NCI-H1105 (cell line): ENCODE measurements around the gene LBX2.
"Not testable (repeated sequence)": the region's sequence is repeated elsewhere in the genome, so short reads cannot be mapped to it uniquely, and the experiment has no call there.

Experiments
- DNase-seq: peaks from one replicate; lab custom pipeline; 2025; lab: John Stamatoyannopoulos, UW

The LBX2 gene

DNA sequence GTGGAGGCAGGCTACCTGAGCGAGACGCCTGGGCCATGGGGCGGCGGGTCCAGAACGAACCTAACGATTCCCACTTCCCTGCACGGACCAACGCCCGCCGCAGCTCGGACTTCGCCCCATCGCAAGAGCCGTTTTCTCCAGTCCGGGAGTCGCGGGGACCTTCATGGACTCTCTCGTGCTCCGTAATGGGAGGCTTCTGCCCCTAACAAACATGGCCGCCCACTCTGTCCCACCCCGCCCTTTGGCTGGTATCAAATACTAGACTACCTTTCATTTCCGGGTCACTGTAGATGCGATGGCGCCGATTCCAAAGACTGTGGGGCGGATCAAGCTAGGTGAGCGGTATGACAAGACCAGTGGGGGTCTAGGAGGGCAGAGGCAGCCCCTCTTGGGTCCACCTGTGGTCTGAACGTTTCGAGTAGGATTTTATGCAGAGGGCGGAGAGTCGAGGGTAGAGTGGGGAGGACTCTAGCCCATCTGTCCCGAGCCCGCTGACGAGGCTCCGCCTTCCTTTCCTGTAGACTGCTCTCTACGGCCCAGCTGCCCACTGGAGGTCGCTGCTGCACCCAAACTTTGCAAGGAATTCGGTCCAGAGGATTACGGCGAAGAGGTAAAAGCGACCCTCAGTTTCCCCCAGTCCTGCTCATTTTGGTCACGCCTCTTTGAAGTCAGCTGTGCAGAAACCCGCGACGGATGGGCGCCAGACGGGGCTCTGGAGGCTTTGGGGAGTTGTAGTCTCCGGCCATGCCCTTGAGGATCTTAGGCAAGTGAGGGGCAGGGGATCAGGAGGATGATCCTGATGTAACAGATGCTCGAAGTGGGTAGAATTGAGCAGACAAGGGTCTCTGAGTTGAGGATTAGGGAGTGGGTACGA, 16.4 kb downstream of the LBX2 start, which contains the start of the genes CCDC142 and TTC31:
TSS of gene CCDC142 (minus strand) at position 198 of the 874 bp plus-strand sequence. CDS start at position 37, 161 bp downstream.
TSS of gene TTC31 (plus strand) at position 281 of the 874 bp plus-strand sequence. CDS start at position 296, 15 bp downstream.
- peak; percentile 89 for DNase-seq

DNA sequence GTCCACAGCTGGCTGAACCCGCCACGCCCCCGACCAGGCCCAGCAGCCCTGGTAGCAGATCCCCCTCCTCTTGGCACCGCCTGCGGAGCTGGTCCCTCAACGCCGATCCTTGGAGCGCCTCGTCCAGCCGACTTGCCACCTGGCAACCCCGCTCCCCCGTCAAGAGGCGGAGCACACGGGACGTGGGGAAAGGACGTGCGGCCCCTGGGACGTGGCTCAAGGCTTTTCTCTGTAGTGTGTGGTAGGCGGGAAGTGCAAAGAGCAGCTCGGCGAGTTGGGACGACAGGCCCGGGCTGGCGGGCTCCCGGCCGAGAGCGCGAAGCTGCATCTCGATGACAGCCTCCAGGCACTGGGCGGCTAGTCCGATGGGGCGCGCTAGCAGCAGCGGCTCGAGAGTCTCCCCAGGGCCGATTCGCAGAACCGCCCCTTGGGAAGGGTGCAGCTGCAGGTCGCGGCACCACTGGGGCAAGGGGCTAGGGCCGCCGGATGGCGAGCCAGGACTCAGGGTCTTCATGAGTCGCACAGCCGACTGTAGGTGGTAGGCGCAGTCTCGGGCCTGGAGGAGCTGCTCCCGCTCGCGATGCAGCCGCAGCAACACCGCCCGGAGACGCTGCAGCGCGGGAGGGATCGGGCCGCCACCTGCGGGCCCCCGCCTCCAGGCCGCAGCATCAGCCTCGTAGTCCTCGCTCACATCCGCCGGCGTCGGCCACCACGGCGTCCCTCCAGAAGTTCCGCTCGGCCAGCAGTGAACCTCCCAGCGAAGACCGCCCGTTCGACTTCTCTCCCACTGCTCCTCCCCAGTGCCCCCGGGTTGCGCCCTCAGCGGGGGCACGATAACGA, 17.2 kb downstream of the LBX2 start:
- no peak for DNase-seq

DNA sequence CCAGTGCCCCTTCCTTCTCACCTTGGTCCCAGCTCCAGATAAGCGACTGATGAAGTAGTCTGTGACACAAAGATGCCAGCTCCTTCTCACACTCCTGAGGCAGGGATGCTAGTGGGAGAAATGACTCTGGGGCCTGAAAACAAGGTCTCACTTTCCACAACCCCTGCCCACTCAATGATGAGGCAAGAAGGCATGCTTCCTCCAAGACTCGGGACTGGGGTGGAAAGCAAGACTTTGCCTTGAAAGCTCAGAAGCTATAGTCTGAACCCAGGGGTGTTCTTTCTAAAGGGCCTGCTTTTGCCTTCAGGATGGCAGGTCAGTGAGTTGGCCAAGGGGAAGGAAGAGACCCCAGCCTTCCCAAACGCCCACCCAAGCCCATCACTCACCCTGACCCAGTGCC, 18.0 kb downstream of the LBX2 start:
- no peak for DNase-seq

DNA sequence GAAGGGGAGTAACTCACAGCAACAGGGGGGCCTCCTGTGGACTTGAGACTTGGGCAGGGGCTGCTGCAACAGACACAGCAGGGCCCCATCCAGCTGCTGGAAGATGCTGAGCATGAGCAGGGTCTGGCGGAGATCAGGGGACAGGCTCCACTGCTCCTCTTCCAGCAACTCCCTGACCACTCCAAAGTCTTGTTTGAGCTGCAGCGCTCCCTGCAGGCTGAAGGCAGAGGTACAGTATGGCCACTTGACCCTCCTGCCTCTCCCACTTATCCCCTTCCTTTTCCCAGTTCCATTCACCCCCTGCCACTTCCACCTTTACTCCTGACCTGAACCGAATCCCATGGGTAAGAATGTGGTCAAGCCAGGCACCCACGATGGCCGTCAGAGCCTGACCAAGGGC, 24.5 kb downstream of the LBX2 start:
- no peak for DNase-seq

DNA sequence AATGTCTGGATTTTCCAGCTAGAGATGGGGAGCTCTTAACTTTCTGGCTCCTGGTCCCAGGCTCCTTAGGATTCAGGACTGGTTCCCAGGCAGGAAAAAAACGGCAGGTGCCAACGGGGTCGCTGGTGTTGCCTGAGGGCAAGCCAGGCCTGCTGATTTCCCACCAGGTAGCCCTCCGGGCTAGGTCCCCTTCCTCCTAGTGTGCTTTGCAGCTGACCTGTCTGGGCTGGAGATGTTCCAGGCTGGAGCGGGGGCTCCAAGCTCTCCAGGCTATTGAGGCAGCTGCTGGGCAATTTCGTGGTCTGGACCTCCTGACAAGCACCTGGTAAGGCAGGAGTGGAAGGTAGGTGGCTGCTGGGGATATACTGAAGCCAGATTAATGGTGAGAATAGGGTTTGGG, 24.9 kb downstream of the LBX2 start:
- DNase-seq = no peak

DNA sequence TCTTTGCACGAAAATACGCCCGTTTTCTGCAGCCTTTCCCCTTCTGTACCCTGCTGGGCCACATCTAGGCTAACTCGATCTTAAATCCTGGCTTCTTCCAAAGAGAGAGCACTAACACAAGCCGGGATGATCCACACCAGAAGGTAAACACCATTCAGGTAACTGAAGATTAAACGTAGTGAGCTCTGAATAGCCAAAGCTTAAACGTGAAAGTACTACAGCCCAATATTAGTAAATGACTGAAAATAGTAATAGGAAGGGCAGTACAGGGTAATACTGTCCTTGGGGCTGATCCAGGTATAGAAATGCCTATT, 26.5 kb downstream of the LBX2 start:
- no peak for DNase-seq

DNA sequence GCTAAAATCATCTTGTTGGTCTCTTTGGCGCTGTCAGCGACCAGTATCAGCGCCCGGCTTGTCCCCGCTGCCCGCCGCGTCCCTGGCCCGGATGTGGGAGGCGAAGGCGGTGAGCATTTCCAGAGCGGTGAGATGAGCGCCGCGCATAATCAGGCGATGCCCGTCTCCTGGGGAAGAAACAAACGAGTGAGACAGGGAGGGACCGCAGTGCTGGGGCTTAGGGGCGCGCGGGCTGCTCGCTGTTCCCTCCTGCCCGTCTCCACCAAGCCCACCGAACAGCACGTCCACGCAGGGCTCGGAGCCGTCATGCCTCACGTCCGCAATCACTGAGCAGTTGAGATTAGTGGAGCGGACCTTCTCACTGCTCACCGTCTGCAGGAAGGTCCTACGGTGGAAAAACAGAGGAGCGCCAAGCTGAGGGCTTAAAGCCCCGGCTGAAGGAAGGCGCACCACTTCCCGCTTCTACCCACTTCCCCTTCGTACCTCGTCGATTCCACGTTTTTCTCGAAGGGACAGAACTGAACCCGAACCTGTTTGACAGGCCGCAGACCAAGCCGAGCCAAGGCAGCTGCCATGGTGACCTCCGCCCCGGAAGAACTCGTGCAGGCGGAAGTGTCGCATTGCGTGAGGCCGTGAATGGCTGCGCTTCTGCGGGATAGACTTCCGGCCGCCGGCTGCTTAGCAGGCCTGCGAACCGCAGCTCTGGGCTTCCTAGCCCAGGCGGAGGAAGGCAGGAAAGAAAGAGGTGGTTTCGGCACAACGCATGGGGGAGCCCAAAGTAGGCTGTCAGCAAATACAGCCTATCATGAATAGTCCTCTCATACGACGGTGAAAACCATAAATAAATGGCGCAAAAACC, 27.1 kb downstream of the LBX2 start, which contains the start of gene MRPL53:
TSS of gene MRPL53 (minus strand) at position 595 of the 859 bp plus-strand sequence. CDS start at position 575, 20 bp downstream.
- peak; percentile 88 for DNase-seq

DNA sequence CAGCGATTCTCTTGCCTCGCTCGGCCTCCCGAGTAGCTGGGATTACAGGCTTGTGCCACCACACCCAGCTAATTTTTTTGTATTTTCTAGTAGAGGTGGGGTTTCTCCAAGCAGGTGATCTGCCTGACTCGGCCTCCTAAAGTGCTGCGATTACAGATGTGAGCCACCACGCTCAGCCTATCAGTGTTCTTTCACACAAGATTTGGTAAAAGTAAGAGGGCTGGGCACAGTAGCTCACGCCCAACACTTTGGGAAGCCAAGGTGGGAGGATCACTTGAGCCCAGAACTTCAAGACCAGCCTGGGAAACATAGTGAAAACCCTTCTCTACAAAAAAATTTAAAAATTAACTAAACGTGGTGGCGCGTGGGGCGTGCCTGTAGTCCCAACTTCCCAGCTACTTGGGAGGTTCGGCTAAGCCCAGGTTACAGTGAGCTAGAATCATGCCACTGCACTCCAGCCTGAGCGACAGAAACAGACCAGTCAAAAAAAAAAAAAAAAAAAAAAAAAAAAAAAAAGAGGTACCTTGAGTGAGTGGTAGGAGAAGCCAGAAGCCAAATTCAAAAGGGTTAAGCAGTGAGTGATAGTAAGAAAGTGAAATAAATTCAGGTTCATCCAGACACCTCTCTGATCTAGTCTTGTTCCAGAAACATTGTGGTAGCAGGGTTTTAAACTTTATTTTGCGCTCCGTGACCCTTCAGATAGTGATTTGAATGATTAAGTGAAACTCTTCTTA, 27.9 kb downstream of the LBX2 start:
- no peak for DNase-seq

DNA sequence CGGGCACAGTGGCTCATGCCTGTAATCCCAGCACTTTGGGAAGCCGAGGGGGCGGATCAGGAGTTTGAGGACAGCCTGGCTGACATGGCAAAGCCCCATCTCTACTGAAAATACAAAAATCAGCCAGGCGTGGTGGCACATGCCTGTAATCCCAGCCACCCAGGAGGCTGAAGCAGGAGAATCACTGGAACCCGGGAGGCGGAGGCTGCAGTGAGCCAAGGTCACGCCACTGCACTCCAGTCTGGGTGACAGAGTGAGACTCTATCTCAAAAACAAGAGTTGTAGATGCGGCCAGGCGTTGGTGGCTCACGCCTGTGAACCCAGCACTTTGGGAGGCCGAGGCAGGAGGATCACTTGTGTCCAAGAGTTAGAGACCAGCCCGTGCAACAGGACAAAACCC, 28.7 kb downstream of the LBX2 start:
- DNase-seq = not testable (repeated sequence)

DNA sequence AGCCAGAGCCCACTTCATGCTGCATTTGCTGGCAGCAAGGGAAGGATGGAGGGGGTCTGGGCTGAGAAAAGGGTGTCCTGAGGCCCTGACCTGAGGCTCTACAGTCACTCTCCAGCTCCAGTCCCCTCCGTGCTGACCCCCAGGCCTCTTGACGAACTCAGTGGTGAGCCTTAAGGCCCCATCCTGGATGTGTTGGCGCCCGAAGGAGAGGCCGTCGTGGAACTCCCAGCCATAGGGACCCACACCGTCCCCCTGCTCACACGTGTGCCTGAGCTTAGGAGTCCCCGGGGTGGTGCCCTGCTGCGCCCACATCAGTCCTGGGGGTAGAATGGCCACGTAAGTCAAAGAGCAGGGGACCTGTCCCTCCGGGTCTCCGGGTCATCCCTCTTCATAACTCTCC, 35.0 kb downstream of the LBX2 start:
- no peak for DNase-seq

DNA sequence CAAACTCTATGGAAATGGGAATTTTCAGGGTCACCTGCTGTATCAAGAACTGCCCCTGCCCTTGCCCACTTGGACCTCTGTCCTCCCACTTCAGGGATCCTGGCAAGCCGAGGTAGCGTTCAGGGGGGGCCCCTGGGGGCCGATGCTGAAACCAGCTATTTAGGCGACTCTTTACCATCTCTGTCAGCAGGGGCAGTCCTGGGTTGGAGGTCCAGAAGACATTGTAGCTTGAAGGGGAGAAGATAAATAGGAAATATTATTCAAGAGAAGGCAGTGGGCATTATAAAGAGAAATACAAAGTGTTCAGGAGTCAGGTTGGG, 36.7 kb downstream of the LBX2 start:
- DNase-seq = no peak

DNA sequence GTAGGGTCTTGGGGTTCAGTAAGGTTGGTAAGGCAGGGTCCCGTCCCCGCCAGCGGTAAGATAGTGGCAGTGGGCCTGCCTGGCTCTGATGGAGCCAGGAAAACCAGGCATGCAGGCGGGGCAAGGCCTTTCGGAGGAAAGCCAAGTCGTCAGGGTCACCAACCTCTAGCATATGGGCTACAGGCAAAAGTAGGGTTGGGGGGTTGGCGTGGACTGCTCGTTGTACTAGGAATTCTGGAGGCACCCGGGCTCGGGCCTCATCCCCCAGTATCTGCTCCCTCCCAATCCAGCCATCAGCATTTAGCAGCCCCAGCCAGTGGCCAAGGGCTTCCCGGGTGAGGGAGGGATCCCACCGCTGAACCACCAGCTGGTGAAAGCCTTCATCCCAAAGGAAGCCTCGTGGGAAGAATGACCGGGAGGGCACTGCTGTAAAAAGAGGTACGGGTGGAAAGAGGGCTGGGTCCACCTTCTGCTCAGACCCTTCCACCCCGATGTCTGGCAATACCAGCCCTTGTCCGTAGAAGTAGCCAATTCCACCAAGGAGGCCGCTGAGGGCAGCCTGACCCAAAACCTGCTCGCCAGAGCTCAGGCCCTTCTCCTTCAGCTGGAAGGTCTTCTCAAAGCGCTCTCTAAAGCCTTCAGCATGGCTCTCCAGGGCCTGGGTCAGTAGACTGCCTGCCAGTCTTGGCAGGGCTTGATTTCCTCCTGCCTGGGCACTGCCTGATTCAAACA, 37.2 kb downstream of the LBX2 start:
- DNase-seq = no peak

DNA sequence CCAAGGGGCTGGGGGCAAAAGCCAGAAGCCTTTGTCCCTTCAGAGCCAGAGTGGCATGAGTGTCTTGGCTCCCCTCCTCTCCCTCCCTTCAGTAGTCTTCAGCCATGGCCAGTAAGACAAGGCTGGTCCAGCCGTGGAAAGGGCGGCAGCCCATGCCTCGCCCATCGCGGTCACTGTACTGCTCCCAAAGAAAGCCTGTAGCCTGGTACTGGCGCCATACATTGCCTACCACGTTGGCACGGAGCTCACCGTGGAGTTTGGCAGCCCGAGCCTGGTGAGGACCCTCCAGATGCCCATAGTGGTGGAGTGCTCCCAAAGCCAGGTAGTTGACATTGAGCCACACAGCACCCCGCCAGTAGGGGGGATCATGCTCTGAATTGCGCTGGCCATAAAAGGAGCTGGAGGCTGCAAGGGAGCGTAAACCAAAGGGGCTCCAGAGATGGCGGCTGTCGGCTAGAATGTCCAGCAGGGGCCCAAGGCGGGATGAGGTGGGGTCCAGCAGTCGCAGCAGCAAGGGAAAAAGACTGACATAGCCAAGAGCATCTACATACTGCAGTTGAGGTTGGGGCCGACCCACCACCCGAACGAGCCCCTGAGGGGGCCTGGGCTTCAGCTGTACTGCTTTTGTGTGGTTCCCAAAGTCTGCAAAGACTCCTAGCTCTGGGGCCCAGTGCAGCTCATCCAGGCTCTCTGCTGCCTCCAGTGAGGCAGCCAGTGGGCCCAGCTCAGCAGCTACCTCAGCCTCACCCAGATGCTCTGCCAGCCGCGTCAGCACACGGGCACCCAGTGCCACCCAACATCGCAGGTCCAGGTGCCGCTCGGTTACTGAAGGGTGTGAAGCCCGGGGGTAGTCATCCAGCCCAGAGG, 38.0 kb downstream of the LBX2 start:
- DNase-seq = no peak

DNA sequence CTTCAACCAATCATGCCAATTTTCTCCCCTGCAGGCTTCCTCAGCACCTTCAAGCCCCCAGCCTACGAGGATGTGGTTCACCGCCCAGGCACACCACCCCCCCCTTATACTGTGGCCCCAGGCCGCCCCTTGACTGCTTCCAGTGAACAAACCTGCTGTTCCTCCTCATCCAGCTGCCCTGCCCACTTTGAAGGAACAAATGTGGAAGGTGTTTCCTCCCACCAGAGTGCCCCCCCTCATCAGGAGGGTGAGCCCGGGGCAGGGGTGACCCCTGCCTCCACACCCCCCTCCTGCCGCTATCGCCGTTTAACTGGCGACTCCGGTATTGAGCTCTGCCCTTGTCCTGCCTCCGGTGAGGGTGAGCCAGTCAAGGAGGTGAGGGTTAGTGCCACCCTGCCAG, 39.2 kb downstream of the LBX2 start:
- DNase-seq = not testable (repeated sequence)

DNA sequence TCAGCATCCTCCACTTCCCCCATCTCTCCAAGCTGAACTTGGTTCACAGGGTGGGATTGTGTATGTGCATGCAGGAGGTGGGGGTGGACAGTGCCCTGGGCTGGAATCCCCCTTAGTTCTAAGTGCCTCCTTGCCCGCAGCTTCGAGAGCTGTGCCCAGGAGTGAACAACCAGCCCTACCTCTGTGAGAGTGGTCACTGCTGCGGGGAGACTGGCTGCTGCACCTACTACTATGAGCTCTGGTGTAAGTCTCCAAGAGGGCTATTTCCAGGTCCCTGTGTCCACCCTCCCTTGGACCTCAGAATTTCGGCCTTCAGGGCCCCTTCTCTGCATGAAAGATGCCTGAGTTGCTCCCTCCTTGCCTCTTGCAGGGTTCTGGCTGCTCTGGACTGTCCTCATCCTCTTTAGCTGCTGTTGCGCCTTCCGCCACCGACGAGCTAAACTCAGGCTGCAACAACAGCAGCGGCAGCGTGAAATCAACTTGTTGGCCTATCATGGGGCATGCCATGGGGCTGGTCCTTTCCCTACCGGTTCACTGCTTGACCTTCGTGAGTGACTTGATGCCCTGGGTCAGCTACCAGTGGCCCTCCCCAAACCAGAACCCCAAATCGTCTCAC, 39.8 kb downstream of the LBX2 start:
- not testable (repeated sequence) for DNase-seq

DNA sequence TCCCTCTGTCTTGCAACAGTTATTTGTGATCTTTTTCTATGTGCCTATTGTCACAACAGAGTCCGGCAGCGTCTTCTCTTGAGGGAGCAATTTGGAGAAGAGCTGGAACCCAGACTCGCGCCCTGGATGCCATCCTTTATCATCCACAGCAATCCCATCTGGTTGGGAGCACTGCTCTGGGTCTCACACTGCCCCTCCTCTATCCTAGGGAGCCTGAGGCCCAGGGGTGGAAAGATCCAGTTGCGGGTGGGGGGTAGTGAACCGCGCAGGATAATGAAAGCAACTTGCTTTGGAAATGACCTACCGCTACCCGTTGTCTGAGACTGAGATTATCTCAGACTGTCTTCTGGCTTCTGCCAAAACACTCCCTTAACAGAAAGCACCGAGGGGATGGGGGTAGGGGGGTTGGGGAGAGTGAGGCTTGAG, 40.5 kb downstream of the LBX2 start:
- DNase-seq = no peak

DNA sequence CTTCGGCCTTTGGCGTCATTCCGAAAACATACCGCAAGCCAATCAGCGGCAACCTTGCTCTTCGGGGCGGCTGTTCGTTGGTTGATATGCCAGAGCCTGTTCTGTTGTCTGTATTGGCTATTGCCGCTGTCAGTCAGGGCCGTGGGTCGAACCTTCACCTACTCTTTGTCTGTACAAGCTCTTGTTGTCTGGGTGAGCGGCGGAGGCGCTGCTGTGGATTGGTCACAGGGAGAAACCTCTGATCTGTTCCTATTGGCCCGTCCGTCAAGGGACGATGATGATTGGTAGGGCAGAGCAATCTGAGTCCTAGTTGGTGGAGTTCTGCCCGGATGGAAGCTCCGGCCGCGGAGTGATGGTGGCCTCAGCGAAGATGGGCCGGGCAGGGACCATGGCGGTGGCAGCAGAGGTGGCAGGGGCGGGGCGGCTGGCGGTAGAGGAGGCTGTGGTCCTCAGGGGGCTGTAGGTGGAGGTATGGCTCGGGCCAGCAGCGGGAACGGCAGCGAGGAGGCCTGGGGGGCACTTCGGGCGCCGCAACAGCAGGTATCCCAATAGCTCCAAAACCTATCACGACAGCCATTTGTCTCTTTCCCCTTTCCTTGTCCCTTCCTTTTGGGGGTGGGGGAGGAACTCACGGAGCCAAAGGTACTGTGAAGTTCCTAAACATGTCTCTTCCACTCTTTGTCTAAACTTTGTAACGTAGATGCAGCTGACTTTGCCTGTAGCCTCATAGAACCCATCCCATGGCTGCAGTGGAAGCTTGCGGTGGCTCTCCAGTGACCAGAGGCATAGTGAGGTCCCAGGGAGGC, 41.1 kb downstream of the LBX2 start, which contains the start of gene WBP1:
TSS of gene WBP1 (plus strand) at position 307 of the 806 bp plus-strand sequence. CDS start at position 472, 165 bp downstream.
- peak; percentile 98 for DNase-seq

DNA sequence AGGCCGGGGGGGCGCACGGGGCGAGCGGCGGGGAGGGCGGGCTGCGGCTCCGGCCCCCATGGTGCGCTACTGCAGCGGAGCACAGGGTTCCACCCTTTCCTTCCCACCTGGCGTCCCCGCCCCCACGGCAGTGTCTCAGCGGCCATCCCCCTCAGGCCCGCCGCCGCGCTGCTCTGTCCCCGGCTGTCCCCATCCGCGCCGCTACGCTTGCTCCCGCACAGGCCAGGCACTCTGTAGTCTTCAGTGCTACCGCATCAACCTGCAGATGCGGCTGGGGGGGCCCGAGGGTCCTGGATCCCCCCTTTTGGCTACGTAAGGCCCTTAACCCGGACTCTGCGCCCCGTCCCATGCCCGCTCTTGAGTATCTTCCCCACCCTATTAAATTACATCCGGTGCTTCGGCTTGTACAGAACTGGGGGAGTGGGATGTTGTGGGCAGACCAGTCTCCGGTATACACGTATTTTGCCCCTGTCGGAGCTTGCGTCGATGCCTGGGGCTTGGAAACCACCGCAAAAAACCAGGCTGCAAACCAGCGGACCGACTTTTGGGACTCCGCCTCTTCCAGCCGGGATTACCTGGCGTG, 41.8 kb downstream of the LBX2 start:
- peak; percentile 83 for DNase-seq
